ENCODE data around the gene PSD2. TPM values are rescaled to one million over a fixed set of nuclear protein-coding genes. Genes with fewer than 3 reads are reported as not detected.

The PSD2 gene
- total RNA-seq, result 0.17 and 0.26 TPM in 2 replicates

DNA sequence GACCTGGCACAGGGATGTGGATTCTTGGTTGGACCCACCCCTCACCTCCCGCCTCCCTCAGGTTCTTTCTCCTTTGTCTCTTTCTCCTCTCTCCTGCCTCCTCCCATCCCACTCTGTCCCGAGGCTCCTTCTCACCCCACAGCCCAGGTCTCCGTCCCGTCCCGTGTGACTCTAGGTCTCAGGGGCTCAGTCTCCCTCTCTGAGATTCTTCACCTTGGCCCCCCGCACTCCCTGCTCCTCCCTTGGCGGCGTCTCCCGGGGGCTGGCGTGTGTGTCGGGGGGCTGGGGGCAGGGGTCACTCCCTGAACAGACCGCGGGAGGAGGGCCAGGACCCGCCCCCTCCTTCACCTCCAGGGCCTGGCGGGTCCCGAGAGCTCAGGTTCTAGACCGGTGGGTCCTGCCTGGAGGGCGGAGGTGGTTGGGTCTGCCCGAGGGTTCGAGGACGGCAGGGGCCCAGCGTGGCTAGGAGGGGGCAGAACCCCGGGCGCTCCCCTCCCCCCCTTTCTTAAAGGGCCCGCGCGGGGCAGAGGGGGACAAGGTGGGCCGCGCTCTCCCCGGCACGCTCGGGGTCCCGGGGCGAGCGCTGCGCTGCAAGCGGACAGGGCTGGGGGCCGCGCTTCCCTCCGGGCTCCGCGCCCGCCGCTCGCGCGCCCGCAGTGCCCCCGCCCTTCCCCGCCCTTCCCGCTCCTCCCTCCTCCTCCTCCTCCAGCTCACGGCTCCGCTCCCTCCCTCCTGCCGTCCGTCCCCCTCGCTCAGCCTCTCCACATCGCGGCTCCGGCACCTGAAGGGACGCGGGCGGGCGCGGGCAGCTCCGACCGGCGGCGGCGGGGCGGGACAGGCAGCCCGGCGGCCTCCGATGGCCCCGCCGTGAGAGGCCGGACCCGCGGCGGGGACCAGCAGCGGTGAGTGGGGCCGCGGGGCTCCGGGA is at the start of gene PSD2:
Gene PSD2 (plus strand): TSS at position 735 of the 928 bp plus-strand sequence. CDS start 13,633 bp downstream, outside the sequence.

Other genes starting within 250 kb of the PSD2 start
- gene UBE2D2, start 234.5 kb upstream of the PSD2 start, total RNA-seq, result 43.5 and 49.7 TPM in 2 replicates
- 125 and 200 TPM in 2 replicates for gene CXXC5, start 147.5 kb upstream of the PSD2 start, total RNA-seq
- 0.98 and 1.6 TPM in 2 replicates for gene NRG2, start 247.5 kb downstream of the PSD2 start, total RNA-seq

All from smooth muscle cell of the pulmonary artery (primary cell).